Measurements from ENCODE around the gene CCDC18.
A peak's percentile ranks its signal among the peaks of the same experiment; 100 is the strongest.

- TF ChIP-seq POLR2AphosphoS5 (IDR thresholded peaks at IDR 0.05) (peak; percentile 88 to 99), CTCF (IDR thresholded peaks at IDR 0.05) (peak in 2 of 3 experiments; percentile 37 to 38), POLR2A (IDR thresholded peaks at IDR 0.05; ENCODE audit: low read depth) (peak; percentile 87), EP300 (IDR thresholded peaks at IDR 0.05) (no peak)
Observed at GRCh38 chr1:93179886-93180722, 420 bp upstream of the CCDC18 start, which contains the start of gene TMED5.

Measured in esophagus muscularis mucosa (tissue), 4 donors.